Measurements from ENCODE around the gene CTNNA3. TPM values are rescaled to one million over a fixed set of nuclear protein-coding genes. Genes with fewer than 3 reads are reported as not detected.

CTNNA3 gene
- total RNA-seq, 1 donor from 2014 or later: not detected

DNA sequence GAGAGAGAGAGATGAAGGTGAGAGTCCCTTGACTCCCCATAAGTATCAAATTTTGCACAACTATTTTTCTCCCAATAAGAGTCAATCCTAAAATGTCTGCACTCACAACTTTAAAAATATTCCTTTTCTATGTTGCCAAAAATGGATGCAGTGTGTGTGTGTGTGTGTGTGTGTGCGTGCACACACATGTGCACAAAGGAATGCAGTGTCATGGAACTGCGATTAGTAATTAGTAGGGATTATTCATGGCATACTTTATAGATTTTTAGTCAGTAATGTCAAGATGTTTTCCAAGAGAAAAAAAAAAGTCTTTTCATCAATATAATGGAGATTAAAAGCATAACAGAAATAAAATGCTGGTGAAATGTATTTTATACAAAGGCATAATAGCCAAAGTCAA is 949.3 kb downstream of the CTNNA3 start:
- DNase-seq (ENCODE audit: low read depth): peak; percentile 7
- FAIRE-seq: no peak
- Histone ChIP-seq H3K4me3 (ENCODE audit: low read depth, low read length) (no peak overlapping the region), H3K27me3 (ENCODE audit: control insufficient read depth, insufficient read depth, low read length) (no peaks in the 10 kb centered on the region), H3K36me3 (ENCODE audit: control insufficient read depth, insufficient read depth, low read length) (no peaks in the 10 kb centered on the region)
- TF ChIP-seq, protein P1, sequence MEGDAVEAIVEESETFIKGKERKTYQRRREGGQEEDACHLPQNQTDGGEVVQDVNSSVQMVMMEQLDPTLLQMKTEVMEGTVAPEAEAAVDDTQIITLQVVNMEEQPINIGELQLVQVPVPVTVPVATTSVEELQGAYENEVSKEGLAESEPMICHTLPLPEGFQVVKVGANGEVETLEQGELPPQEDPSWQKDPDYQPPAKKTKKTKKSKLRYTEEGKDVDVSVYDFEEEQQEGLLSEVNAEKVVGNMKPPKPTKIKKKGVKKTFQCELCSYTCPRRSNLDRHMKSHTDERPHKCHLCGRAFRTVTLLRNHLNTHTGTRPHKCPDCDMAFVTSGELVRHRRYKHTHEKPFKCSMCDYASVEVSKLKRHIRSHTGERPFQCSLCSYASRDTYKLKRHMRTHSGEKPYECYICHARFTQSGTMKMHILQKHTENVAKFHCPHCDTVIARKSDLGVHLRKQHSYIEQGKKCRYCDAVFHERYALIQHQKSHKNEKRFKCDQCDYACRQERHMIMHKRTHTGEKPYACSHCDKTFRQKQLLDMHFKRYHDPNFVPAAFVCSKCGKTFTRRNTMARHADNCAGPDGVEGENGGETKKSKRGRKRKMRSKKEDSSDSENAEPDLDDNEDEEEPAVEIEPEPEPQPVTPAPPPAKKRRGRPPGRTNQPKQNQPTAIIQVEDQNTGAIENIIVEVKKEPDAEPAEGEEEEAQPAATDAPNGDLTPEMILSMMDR (IDR thresholded peaks at IDR 0.05; ENCODE audit: insufficient read depth, low read length, severe bottlenecking): no peak

DNA sequence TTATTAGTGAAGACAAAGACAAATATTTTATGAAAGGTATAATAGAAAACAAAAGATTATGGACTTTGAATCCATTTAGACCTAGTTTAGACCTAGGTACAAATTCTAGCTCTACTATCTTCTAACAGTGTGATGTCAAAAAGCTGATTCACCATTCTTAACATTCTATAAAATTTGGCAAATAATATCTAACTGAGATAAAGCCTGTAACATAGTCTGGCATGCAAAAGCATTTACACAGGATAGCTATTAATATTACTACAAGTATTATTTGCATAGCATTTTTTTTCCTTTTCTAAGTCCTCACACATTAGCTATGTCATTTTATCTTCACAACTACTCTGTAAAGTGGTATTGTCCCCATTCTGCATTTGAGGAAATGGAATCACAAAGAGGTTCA is 949.7 kb downstream of the CTNNA3 start:
- no peaks in the 10 kb centered on the region for H3K36me3 ChIP-seq (ENCODE audit: control insufficient read depth, insufficient read depth, low read length)
- DNase-seq (ENCODE audit: low read depth) (no peak), FAIRE-seq (no peak)
- H3K27me3 ChIP-seq (ENCODE audit: control insufficient read depth, insufficient read depth, low read length): no peaks in the 10 kb centered on the region
- TF ChIP-seq, protein P1 (IDR thresholded peaks at IDR 0.05; ENCODE audit: insufficient read depth, low read length, severe bottlenecking): no peak
- H3K4me3 ChIP-seq (ENCODE audit: low read depth, low read length): no peak overlapping the region

DNA sequence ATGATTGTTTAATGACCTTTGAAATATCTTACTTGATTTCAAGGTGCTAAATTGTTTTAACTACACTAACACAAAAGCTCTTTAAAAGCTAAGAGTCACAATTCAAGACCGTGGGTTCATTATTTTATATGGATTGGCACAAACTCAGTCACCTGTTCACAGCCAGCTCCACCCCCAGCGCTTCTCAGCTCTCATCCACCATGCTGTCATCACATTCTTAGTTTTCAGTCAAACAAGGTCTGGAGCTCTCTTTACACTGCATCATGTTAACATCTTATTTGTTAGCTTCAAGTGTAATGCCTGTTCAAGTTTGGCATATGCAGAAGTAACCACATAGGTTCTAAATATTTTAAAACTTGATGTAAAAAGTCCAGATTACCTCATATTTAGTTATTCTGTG is 951.1 kb downstream of the CTNNA3 start:
- Histone ChIP-seq H3K36me3 (ENCODE audit: control insufficient read depth, insufficient read depth, low read length) (no peaks in the 10 kb centered on the region), H3K27me3 (ENCODE audit: control insufficient read depth, insufficient read depth, low read length) (no peaks in the 10 kb centered on the region), H3K4me3 (ENCODE audit: low read depth, low read length) (no peak overlapping the region)
- TF ChIP-seq, protein P1 (IDR thresholded peaks at IDR 0.05; ENCODE audit: insufficient read depth, low read length, severe bottlenecking): no peak
- no peak for FAIRE-seq
- DNase-seq (ENCODE audit: low read depth): no peak

DNA sequence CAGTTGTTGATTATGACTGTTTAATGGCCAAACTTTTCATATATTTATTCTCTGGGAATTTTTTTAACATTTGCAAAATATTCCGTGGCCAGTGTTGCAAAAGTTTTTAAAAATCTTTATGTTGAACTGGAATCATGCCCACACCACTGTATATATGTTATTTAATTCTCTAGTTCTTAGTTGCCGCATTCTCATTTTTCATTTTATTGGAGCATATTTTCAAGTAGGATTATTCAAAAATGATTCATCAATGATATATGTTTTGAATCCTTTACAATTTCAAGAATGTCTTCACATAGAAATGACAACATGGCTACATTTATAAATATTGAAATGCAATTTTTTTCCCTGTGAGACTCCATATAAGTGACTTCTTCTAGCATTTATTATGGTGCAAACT is 958.8 kb downstream of the CTNNA3 start:
- TF ChIP-seq, protein P1 (IDR thresholded peaks at IDR 0.05; ENCODE audit: insufficient read depth, low read length, severe bottlenecking): no peak
- FAIRE-seq (no peak), DNase-seq (ENCODE audit: low read depth) (no peak)
- no peaks in the 10 kb centered on the region for H3K27me3 ChIP-seq (ENCODE audit: control insufficient read depth, insufficient read depth, low read length)
- no peak overlapping the region for H3K4me3 ChIP-seq (ENCODE audit: low read depth, low read length)
- H3K36me3 ChIP-seq (ENCODE audit: control insufficient read depth, insufficient read depth, low read length): no peaks in the 10 kb centered on the region

DNA sequence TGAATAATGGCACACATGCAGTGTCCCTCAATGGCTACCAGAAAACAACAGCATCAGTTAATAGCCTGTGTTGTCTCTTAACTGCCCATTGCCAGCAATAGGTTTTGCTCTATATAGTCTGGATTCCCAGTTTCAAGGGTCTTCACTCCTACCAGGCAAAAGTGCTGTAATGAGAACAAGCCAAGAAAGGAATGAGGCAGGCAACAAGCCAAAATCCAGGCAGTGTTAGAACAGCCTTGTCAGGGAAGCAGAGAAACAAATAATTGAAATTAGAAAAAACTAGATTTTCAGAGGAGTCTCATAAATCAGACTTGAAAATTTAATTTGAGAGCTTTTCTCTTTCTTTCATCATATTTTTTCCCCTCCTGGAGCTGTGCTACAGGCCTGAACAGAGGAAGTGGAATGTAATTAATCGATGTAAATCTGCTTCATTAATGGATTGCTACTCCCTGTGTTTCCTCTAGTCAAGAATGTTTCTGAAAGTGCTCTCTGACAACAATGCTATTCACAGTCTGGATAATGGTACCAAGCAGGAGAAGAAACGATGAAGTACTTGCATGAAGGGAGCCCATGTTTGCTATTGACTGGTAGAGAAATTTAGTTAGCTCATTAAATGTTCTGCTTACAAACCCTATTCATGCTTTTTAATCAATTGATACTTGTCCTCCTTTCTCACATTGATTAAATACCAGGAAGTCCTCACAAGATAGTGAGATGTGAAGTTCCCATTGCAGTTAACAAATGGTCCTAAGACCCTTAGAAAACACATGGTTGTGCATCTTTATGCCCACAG is 972.2 kb downstream of the CTNNA3 start:
- DNase-seq (ENCODE audit: low read depth) (no peak), FAIRE-seq (no peak)
- no peaks in the 10 kb centered on the region for H3K36me3 ChIP-seq (ENCODE audit: control insufficient read depth, insufficient read depth, low read length)
- H3K4me3 ChIP-seq (ENCODE audit: low read depth, low read length): no peak overlapping the region
- H3K27me3 ChIP-seq (ENCODE audit: control insufficient read depth, insufficient read depth, low read length): no peaks in the 10 kb centered on the region
- TF ChIP-seq, protein P1 (IDR thresholded peaks at IDR 0.05; ENCODE audit: insufficient read depth, low read length, severe bottlenecking): no peak

DNA sequence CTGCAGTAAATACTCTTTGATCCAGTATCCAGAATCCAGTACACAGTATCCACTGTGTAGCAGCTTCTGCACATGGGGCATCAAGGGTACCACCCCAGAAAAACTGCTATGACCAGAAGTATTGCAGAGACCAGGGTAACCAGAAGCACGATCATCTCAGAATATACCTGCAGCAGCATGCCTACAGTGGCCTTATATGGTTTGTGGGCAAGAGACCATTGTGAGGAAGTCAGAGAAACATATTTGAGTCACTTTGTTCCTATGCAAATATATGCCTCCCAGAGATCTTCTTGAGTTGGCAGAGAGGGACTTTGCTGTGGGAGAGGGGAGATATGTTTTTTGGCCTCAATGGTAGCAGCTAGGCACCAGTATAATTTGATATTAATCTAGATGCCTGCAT is 976.5 kb downstream of the CTNNA3 start:
- H3K4me3 ChIP-seq (ENCODE audit: low read depth, low read length): no peak overlapping the region
- FAIRE-seq (no peak), DNase-seq (ENCODE audit: low read depth) (peak; percentile 84)
- no peaks in the 10 kb centered on the region for H3K27me3 ChIP-seq (ENCODE audit: control insufficient read depth, insufficient read depth, low read length)
- H3K36me3 ChIP-seq (ENCODE audit: control insufficient read depth, insufficient read depth, low read length): no peaks in the 10 kb centered on the region
- TF ChIP-seq, protein P1 (IDR thresholded peaks at IDR 0.05; ENCODE audit: insufficient read depth, low read length, severe bottlenecking): no peak
